AG08396 (cell line): Measurements from ENCODE around the gene KASH5.

Experiments used
- DNase-seq: peaks from one replicate; pipeline ENCODE4 v3.0.0; 2012; ENCODE audit warnings: low spot score, mixed read lengths

KASH5 gene

GRCh38 chr19:49421039-49421877 is 33.2 kb downstream of the KASH5 start:
- peak; percentile 87 for DNase-seq

- no peak for DNase-seq
Observed at GRCh38 chr19:49421878-49422202, 33.8 kb downstream of the KASH5 start.

- DNase-seq: no peak
Observed at GRCh38 chr19:49422407-49423070, 34.5 kb downstream of the KASH5 start.

- DNase-seq: no peak
Observed at GRCh38 chr19:49423071-49423984, 35.3 kb downstream of the KASH5 start, which contains the start of gene PTH2. TSS of gene PTH2 (minus strand) at chr19:49423441. CDS start at chr19:49423339, 102 bp downstream.

- DNase-seq: no peak
Observed at GRCh38 chr19:49423985-49424303, 35.9 kb downstream of the KASH5 start.

- no peak for DNase-seq
Observed at GRCh38 chr19:49425178-49425577, 37.1 kb downstream of the KASH5 start, which contains the start of gene GFY. TSS of gene GFY (plus strand) at chr19:49425388. CDS start at chr19:49426431, 1,043 bp downstream.

- no peak for DNase-seq
Observed at GRCh38 chr19:49425922-49426592, 38.0 kb downstream of the KASH5 start.

- no peak for DNase-seq
Observed at GRCh38 chr19:49427339-49427738, 39.3 kb downstream of the KASH5 start.

- DNase-seq: no peak
Observed at GRCh38 chr19:49427855-49428546, 40.0 kb downstream of the KASH5 start.

- DNase-seq: no peak
Observed at GRCh38 chr19:49428547-49429451, 40.8 kb downstream of the KASH5 start.

- DNase-seq: no peak
Observed at GRCh38 chr19:49430172-49430677, 42.2 kb downstream of the KASH5 start.

- no peak for DNase-seq
Observed at GRCh38 chr19:49430678-49431329, 42.8 kb downstream of the KASH5 start.

GRCh38 chr19:49431330-49431749 is 43.3 kb downstream of the KASH5 start:
- no peak for DNase-seq

GRCh38 chr19:49432141-49433073 is 44.4 kb downstream of the KASH5 start:
- DNase-seq: no peak

- DNase-seq: no peak
Observed at GRCh38 chr19:49433240-49433901, 45.3 kb downstream of the KASH5 start.

- no peak for DNase-seq
Observed at GRCh38 chr19:49434907-49435583, 47.0 kb downstream of the KASH5 start.

- no peak for DNase-seq
Observed at GRCh38 chr19:49435670-49436069, 47.6 kb downstream of the KASH5 start.
